Ishikawa (cell line): ENCODE measurements around the gene INPP5B.

Experiments used
- CEBPB ChIP-seq: IDR thresholded peaks from 2 replicates; pipeline ENCODE4 v1.6.1; 2012
- EP300 ChIP-seq: IDR thresholded peaks from 2 replicates; pipeline ENCODE4 v1.6.1; 2012; ENCODE audit warnings: borderline replicate concordance
- FOXM1 ChIP-seq: IDR thresholded peaks from 2 replicates; pipeline ENCODE4 v1.6.1; 2012; ENCODE audit warnings: low read depth, borderline replicate concordance
- NFIC ChIP-seq: IDR thresholded peaks from 2 replicates; pipeline ENCODE4 v1.6.1; 2012
- RAD21 ChIP-seq: IDR thresholded peaks from 2 replicates; pipeline ENCODE4 v1.6.1; 2012; ENCODE audit warnings: low read depth
- TAF1 ChIP-seq: IDR thresholded peaks from 2 replicates; pipeline ENCODE4 v1.6.1; 2012; ENCODE audit warnings: low read depth, mild to moderate bottlenecking
- TCF12 ChIP-seq: IDR thresholded peaks from 2 replicates; pipeline ENCODE4 v1.6.1; 2012; ENCODE audit warnings: low read depth
- TEAD4 ChIP-seq: IDR thresholded peaks from 2 replicates; pipeline ENCODE4 v1.6.1; 2012
- YY1 ChIP-seq: IDR thresholded peaks from 2 replicates; pipeline ENCODE4 v1.6.1; 2012; ENCODE audit warnings: low read depth
- TF ChIP-seq, protein P1 (sequence below): IDR thresholded peaks from 2 replicates; pipeline ENCODE4 v1.6.1; 2012; ENCODE audit warnings: low read depth, mild to moderate bottlenecking
- TF ChIP-seq, protein P2 (sequence below): IDR thresholded peaks from 2 replicates; pipeline ENCODE4 v1.6.1; 2012
- TF ChIP-seq, protein P3 (sequence below): IDR thresholded peaks from 2 replicates; pipeline ENCODE4 v1.6.1; 2012

DNA sequence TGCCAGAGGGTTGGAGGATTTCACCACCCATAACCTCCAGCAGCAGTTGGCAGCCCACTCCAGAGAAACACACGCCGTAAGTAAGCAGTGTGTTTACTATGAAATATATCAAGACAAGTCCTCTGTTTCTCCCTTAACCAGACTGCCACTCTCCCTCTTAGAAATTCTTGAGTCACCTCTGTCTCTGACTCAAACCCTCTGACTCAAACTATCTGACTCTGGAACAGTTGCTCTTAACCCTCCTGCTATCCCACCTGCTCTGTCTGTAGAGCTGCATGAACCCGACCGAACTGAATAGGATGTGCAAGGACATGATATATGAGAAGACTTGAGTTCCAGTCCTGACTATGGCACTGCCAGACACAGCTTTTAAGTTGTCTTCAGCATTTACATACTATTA is 14.1 kb downstream of the INPP5B start:
- TF ChIP-seq YY1: no peak
- TF ChIP-seq, protein P1, sequence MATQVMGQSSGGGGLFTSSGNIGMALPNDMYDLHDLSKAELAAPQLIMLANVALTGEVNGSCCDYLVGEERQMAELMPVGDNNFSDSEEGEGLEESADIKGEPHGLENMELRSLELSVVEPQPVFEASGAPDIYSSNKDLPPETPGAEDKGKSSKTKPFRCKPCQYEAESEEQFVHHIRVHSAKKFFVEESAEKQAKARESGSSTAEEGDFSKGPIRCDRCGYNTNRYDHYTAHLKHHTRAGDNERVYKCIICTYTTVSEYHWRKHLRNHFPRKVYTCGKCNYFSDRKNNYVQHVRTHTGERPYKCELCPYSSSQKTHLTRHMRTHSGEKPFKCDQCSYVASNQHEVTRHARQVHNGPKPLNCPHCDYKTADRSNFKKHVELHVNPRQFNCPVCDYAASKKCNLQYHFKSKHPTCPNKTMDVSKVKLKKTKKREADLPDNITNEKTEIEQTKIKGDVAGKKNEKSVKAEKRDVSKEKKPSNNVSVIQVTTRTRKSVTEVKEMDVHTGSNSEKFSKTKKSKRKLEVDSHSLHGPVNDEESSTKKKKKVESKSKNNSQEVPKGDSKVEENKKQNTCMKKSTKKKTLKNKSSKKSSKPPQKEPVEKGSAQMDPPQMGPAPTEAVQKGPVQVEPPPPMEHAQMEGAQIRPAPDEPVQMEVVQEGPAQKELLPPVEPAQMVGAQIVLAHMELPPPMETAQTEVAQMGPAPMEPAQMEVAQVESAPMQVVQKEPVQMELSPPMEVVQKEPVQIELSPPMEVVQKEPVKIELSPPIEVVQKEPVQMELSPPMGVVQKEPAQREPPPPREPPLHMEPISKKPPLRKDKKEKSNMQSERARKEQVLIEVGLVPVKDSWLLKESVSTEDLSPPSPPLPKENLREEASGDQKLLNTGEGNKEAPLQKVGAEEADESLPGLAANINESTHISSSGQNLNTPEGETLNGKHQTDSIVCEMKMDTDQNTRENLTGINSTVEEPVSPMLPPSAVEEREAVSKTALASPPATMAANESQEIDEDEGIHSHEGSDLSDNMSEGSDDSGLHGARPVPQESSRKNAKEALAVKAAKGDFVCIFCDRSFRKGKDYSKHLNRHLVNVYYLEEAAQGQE: no peak
- TF ChIP-seq EP300: no peak
- TF ChIP-seq, protein P2, sequence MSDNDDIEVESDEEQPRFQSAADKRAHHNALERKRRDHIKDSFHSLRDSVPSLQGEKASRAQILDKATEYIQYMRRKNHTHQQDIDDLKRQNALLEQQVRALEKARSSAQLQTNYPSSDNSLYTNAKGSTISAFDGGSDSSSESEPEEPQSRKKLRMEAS: no peak
- TF ChIP-seq TAF1: no peak
- no peak for TF ChIP-seq CEBPB
- no peak for TF ChIP-seq RAD21
- TF ChIP-seq TEAD4: no peak
- no peak for TF ChIP-seq TCF12
- no peak for TF ChIP-seq NFIC
- TF ChIP-seq FOXM1: no peak
- TF ChIP-seq, protein P3, sequence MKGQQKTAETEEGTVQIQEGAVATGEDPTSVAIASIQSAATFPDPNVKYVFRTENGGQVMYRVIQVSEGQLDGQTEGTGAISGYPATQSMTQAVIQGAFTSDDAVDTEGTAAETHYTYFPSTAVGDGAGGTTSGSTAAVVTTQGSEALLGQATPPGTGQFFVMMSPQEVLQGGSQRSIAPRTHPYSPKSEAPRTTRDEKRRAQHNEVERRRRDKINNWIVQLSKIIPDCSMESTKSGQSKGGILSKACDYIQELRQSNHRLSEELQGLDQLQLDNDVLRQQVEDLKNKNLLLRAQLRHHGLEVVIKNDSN: no peak
